ENCODE results near the gene FBXL4.

FBXL4 gene

GRCh38 chr6:98832284-98833056, 115.3 kb downstream of the FBXL4 start:
- 1% methylated on average over 36 to 40 of the region's 59 CpGs for WGBS, 2 experiments (ENCODE audit: insufficient coverage in 2 of 2)
- Histone ChIP-seq H3K36me3 (ENCODE audit: control insufficient read depth, insufficient read depth, low read length) (no peaks in the 10 kb centered on the region), H3K9me3 (ENCODE audit: control insufficient read depth, low read length) (no peaks in the 10 kb centered on the region), H3K4me1 (ENCODE audit: control insufficient read depth, insufficient read depth, low read length, poor library complexity, severe bottlenecking) (peaks cover 30% of the 10 kb centered on the region), H3K4me3 (ENCODE audit: extremely low read depth, insufficient read depth, low read length, poor library complexity, severe bottlenecking) (peak overlapping the region; percentile 40), H3K27ac (ENCODE audit: low read depth, low read length, severe bottlenecking) (no peak overlapping the region)

- peak overlapping the region; percentile 40 for H3K4me3 ChIP-seq (ENCODE audit: extremely low read depth, insufficient read depth, low read length, poor library complexity, severe bottlenecking)
- no peak overlapping the region for H3K27ac ChIP-seq (ENCODE audit: low read depth, low read length, severe bottlenecking)
- H3K36me3 ChIP-seq (ENCODE audit: control insufficient read depth, insufficient read depth, low read length): no peaks in the 10 kb centered on the region
- 0% methylated on average over 4 of the region's 11 CpGs for WGBS, 2 experiments (ENCODE audit: insufficient coverage in 2 of 2)
- peaks cover 35% of the 10 kb centered on the region for H3K4me1 ChIP-seq (ENCODE audit: control insufficient read depth, insufficient read depth, low read length, poor library complexity, severe bottlenecking)
- H3K9me3 ChIP-seq (ENCODE audit: control insufficient read depth, low read length): no peaks in the 10 kb centered on the region
Observed at GRCh38 chr6:98831959-98832283, 115.8 kb downstream of the FBXL4 start.

- H3K9me3 ChIP-seq (ENCODE audit: control insufficient read depth, low read length): no peaks in the 10 kb centered on the region
- H3K36me3 ChIP-seq (ENCODE audit: control insufficient read depth, insufficient read depth, low read length): no peaks in the 10 kb centered on the region
- H3K27ac ChIP-seq (ENCODE audit: low read depth, low read length, severe bottlenecking): no peak overlapping the region
- H3K4me1 ChIP-seq (ENCODE audit: control insufficient read depth, insufficient read depth, low read length, poor library complexity, severe bottlenecking): peaks cover 35% of the 10 kb centered on the region
- WGBS, 2 experiments (ENCODE audit: insufficient coverage in 2 of 2): 0 to 1% methylated on average over 40 to 43 of the region's 58 CpGs
- H3K4me3 ChIP-seq (ENCODE audit: extremely low read depth, insufficient read depth, low read length, poor library complexity, severe bottlenecking): peak overlapping the region; percentile 11
Observed at GRCh38 chr6:98831057-98831958, 116.4 kb downstream of the FBXL4 start.

GRCh38 chr6:98830146-98830545, 117.6 kb downstream of the FBXL4 start:
- Histone ChIP-seq H3K36me3 (ENCODE audit: control insufficient read depth, insufficient read depth, low read length) (no peaks in the 10 kb centered on the region), H3K4me1 (ENCODE audit: control insufficient read depth, insufficient read depth, low read length, poor library complexity, severe bottlenecking) (peaks cover 35% of the 10 kb centered on the region), H3K4me3 (ENCODE audit: extremely low read depth, insufficient read depth, low read length, poor library complexity, severe bottlenecking) (no peak overlapping the region), H3K9me3 (ENCODE audit: control insufficient read depth, low read length) (no peaks in the 10 kb centered on the region), H3K27ac (ENCODE audit: low read depth, low read length, severe bottlenecking) (no peak overlapping the region)
- WGBS, 2 experiments (ENCODE audit: insufficient coverage in 2 of 2): 0% methylated on average over 2 of the region's 2 CpGs; no CpG with 5 or more reads in 1 of the 2 experiments

- Histone ChIP-seq H3K27ac (ENCODE audit: low read depth, low read length, severe bottlenecking) (no peak overlapping the region), H3K4me3 (ENCODE audit: extremely low read depth, insufficient read depth, low read length, poor library complexity, severe bottlenecking) (no peak overlapping the region), H3K36me3 (ENCODE audit: control insufficient read depth, insufficient read depth, low read length) (no peaks in the 10 kb centered on the region), H3K4me1 (ENCODE audit: control insufficient read depth, insufficient read depth, low read length, poor library complexity, severe bottlenecking) (peaks cover 35% of the 10 kb centered on the region), H3K9me3 (ENCODE audit: control insufficient read depth, low read length) (no peaks in the 10 kb centered on the region)
- WGBS, 2 experiments (ENCODE audit: insufficient coverage in 2 of 2): 0% methylated on average over 3 of the region's 14 CpGs; no CpG with 5 or more reads in 1 of the 2 experiments
Observed at GRCh38 chr6:98828941-98829411, 118.8 kb downstream of the FBXL4 start.

GRCh38 chr6:98828211-98828788, 119.4 kb downstream of the FBXL4 start:
- WGBS, 2 experiments (ENCODE audit: insufficient coverage in 2 of 2): 2% methylated on average over 10 to 11 of the region's 12 CpGs
- Histone ChIP-seq H3K4me1 (ENCODE audit: control insufficient read depth, insufficient read depth, low read length, poor library complexity, severe bottlenecking) (peaks cover 35% of the 10 kb centered on the region), H3K27ac (ENCODE audit: low read depth, low read length, severe bottlenecking) (peak overlapping the region; percentile 67), H3K36me3 (ENCODE audit: control insufficient read depth, insufficient read depth, low read length) (no peaks in the 10 kb centered on the region), H3K4me3 (ENCODE audit: extremely low read depth, insufficient read depth, low read length, poor library complexity, severe bottlenecking) (no peak overlapping the region), H3K9me3 (ENCODE audit: control insufficient read depth, low read length) (no peaks in the 10 kb centered on the region)

- Histone ChIP-seq H3K27ac (ENCODE audit: low read depth, low read length, severe bottlenecking) (peak overlapping the region; percentile 67), H3K36me3 (ENCODE audit: control insufficient read depth, insufficient read depth, low read length) (no peaks in the 10 kb centered on the region), H3K4me3 (ENCODE audit: extremely low read depth, insufficient read depth, low read length, poor library complexity, severe bottlenecking) (peak overlapping the region; percentile 5), H3K4me1 (ENCODE audit: control insufficient read depth, insufficient read depth, low read length, poor library complexity, severe bottlenecking) (peaks cover 32% of the 10 kb centered on the region), H3K9me3 (ENCODE audit: control insufficient read depth, low read length) (no peaks in the 10 kb centered on the region)
- 0 to 1% methylated on average over 13 to 25 of the region's 44 CpGs for WGBS, 2 experiments (ENCODE audit: insufficient coverage in 2 of 2)
Observed at GRCh38 chr6:98827295-98828159, 120.2 kb downstream of the FBXL4 start.

GRCh38 chr6:98825600-98826230, 122.0 kb downstream of the FBXL4 start:
- no peaks in the 10 kb centered on the region for H3K9me3 ChIP-seq (ENCODE audit: control insufficient read depth, low read length)
- H3K27ac ChIP-seq (ENCODE audit: low read depth, low read length, severe bottlenecking): no peak overlapping the region

GRCh38 chr6:98824902-98825599, 122.7 kb downstream of the FBXL4 start:
- Histone ChIP-seq H3K4me1 (ENCODE audit: control insufficient read depth, insufficient read depth, low read length, poor library complexity, severe bottlenecking) (peaks cover 16% of the 10 kb centered on the region), H3K9me3 (ENCODE audit: control insufficient read depth, low read length) (no peaks in the 10 kb centered on the region), H3K4me3 (ENCODE audit: extremely low read depth, insufficient read depth, low read length, poor library complexity, severe bottlenecking) (peak overlapping the region; percentile 43), H3K36me3 (ENCODE audit: control insufficient read depth, insufficient read depth, low read length) (no peaks in the 10 kb centered on the region), H3K27ac (ENCODE audit: low read depth, low read length, severe bottlenecking) (no peak overlapping the region)
- WGBS, 2 experiments (ENCODE audit: insufficient coverage in 2 of 2): 0 to 1% methylated on average over 23 to 26 of the region's 32 CpGs

More at GRCh38 chr6:98825600-98826230, 122.0 kb downstream of the FBXL4 start:
- WGBS, 2 experiments (ENCODE audit: insufficient coverage in 2 of 2): 3 to 4% methylated on average over 10 to 12 of the region's 19 CpGs
- Histone ChIP-seq H3K4me1 (ENCODE audit: control insufficient read depth, insufficient read depth, low read length, poor library complexity, severe bottlenecking) (peaks cover 16% of the 10 kb centered on the region), H3K36me3 (ENCODE audit: control insufficient read depth, insufficient read depth, low read length) (no peaks in the 10 kb centered on the region), H3K4me3 (ENCODE audit: extremely low read depth, insufficient read depth, low read length, poor library complexity, severe bottlenecking) (peak overlapping the region; percentile 43)
